Fibroblast of peridontal ligament (primary cell): ENCODE measurements around the gene ZDHHC22.

Source experiments
- DNase-seq: peaks from one replicate; pipeline ENCODE4 v3.0.0-alpha.2; 2010; ENCODE audit errors: extremely low read depth

Gene ZDHHC22

DNA sequence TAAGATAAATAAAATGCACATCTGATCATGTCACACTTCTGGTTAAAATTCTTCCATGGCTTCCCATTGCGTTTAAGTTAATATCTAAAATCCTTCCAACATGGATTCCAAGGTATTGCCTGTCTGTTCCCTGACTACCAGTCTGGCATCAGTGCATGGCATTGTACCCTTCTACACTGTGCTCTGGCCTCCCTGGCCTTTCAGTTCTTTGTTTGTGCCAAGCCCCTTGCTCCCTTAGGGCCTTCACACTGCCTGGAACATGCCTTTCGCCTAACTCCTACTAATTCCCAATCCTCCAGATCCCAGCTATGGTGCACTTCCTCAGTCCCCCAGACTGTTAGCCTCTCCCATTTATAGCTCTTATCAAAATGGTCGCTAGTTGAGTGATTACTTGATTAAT is 37.2 kb downstream of the ZDHHC22 start:
- no peak for DNase-seq

DNA sequence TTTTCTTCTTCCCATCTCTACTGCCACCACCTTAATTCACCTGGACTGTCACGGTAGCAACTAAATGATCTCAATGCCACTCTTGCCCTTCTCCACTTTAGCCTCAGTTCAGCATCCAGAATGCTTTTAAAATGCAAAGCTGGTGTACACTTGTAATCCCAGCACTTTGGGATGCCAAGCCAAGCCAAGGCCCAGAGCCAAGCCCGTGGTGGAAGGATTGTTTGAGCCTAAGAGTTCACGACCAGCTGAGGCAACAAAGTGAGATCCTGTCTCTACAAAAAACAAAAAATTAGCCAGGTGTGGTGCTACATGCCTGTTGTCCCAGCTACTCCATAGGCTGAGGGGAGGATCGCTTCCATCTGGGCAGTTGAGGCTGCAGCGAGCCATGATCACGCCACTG is 37.6 kb downstream of the ZDHHC22 start:
- no peak for DNase-seq

DNA sequence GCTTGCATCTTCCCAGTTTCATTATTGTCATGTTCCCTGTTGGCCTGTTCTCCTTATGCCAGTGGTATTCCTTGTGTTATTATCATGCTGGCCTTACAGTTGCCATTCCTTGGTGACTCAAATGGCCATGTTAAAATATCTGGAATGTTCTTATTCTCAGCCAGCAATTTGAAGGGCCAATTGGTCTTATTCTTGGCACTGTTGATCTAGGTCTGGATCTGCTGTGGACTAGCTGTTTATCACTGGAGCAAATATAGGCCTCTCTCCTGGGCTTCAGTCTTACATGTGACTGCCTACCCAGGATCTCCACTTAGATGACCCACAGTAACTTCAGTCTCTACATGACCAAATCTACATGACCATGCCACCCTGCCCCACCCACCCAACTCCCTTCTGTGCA is 38.1 kb downstream of the ZDHHC22 start:
- no peak for DNase-seq

DNA sequence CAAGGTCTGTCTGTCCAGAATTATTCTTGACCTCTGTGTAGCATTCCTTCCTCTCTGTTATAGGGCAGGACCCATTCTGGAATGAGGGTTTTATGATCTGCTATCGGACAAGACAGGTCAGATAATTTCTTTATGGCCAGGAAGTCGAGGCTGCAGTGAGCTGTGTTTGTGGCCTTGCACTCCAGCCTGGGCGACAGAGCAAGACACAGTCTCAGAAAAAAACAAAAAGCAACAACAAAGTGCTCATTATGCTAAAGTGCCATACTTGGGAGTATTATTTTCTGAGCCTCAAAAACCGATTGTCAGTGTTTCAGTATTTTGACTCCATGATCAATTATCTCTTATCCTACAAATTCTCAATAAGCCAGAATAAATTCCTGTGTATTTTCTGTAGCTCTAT is 39.4 kb downstream of the ZDHHC22 start:
- DNase-seq, result no peak

DNA sequence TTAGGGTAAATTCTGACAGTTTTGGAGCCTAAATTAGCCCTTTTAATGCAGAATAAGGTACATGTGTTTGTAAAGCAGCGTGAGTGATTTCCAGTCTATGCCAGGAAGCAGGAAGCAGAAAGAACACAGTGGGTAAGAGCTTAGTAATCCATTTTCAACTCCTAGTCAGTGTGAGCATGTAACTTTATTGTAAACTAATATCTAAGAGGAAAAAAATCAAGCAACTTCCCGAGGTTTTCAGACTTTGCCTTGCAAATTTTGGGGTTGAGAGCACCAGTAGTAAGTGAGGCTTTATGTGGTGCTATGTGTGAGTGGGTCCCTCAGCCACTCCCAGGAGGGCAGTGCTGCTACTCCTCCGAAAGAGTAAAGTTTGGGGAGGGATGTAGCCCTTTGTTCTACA is 40.6 kb downstream of the ZDHHC22 start:
- DNase-seq, result no peak

DNA sequence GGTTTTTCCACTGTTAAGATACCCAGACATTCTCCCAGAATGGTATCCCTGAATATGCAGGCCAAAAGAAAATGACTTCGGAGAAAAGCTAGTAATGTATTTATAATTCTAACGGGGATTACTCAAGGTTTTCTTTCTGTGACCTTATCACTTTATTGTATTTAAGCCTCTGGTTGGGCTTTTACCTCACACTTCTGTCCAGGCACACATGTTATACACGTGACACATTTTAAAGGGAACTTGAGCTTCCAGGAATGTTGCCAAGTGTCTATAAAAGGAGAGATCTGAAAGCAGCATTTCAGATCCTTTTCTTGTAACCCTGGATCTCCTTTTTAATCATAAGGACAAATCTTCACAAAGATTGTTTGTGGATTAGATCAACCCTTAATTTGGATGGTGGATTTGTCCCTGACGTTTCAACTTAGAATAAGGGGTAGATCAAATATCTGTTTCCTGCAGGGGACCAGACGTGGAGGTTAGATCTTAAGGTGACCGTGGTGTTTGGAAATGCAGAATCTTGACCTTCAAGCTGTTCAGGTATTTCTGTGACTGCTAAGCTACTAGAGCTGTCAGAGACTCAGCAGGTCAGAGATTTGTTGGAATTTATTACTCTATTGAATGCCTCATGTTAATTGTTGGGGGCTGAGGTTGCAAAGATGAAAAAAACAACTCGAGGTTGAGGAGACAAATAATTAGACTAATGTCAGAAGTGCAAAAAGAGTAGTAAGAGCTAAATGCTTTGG is 42.0 kb downstream of the ZDHHC22 start:
- DNase-seq, result peak; percentile 84

DNA sequence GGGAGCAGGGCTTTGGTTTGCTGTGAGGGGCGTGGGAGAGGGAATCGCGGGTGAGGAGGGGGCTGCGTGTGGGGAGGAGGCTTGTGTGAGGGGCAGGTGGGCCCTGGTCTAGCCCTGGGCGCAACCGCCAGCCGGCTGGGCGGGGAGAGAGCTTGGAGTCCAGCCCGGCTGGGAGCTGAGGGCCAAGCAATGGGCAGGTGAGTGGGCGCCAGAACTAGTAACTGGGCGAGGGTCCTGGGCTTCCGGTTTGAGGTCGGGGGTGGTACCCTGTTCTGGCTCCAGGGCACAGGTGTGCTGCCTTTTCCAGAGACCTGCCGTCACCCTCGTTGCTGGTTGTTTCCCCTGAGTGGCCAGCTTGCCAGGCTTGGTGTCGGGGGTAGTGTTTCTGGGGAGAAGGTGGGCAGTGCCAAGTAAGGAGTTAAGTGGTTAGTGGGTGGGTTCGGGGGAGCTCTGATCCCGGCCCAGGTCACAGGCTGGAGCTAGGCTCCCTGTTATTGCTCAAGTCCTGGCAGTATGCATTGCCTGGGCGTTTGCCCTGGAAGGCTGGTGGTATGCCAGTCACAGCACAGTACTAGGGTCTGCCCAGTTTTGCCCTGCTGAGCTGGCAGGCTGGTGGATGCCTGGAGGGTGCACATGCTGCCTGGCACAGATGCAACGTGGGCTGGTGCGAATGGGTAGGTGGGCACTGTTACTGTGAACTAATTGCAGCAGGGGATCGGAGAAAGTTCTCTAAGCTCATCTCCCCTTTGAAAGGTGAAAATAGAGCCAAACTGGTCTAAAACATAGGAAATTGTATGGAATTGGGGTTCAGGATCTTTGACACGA is 42.9 kb downstream of the ZDHHC22 start:
- no peak for DNase-seq

DNA sequence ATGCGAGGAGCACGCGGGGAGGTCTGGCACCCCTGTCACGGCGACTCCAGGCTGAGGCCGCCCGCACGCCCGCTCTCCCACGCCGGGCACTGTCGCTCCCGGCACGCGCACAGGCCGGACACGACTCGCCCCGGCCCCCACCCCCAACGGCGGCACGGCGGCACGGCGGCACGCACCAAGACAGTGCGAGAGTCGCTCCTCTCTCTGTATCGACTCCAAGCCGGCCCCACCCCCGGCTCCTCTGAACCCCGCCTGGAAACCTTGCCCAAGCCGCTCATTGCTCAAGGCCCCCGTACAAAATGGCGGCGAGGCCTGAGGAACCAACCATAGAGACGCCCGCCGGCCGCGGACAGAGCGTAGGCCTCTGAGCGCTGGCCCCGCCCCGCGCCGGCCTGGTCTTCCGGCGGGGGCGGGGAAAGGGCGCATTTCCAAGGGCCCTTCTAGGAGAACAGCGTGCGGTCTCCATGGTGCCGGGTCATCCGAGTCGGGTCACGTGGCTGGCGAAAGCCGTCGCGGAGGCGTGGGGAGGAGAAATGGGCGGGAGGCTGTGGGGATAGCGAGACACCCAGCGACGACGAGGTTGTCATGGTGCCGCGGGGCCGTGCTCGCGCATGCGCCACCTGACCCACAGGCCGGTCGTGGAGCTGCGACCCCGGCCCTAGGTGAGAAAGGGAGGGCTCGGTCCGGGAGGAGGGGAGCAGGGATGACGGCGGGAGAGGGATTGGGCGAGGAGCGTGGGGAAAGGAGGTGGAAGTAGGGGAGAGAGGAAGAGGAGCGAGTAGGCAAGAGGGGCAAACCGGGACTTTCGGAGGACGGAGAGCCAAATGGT is 43.7 kb downstream of the ZDHHC22 start, which contains the start of gene CIPC:
Gene CIPC (plus strand): TSS at position 559 of the 829 bp plus-strand sequence. CDS start 7,451 bp downstream, outside the sequence.
- DNase-seq, result peak; percentile 98

DNA sequence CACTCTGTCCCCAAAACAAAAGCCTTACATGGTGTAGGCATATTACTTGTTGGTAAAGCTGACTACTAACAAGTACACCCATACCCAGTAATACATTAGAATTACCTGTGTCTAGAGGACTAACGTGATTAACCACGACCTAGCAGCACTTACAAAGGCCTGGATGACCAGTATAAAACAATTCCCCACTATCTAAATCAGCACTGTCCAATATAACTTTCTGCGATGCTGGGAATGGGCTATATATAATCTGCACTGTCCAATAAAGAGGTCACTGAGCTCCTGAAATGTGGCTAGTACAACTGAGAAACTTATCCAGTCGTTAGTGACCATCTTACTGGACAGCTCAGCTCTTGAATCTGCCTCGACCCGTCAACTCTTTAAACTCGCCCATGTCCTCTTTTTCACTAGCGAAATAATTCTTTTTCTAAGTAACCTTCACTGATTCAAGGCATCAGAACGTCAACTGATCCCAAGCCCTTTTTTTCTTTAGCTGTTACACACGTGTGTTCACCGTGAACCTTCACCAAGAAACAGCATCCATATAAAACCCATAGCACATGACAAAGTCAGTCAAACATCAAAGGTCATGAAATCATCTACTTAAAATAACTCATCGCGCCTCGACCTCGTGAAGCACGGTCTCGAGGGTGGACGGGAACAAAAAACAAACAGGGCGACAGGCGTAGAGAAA is 44.4 kb downstream of the ZDHHC22 start:
- DNase-seq, result peak; percentile 54

DNA sequence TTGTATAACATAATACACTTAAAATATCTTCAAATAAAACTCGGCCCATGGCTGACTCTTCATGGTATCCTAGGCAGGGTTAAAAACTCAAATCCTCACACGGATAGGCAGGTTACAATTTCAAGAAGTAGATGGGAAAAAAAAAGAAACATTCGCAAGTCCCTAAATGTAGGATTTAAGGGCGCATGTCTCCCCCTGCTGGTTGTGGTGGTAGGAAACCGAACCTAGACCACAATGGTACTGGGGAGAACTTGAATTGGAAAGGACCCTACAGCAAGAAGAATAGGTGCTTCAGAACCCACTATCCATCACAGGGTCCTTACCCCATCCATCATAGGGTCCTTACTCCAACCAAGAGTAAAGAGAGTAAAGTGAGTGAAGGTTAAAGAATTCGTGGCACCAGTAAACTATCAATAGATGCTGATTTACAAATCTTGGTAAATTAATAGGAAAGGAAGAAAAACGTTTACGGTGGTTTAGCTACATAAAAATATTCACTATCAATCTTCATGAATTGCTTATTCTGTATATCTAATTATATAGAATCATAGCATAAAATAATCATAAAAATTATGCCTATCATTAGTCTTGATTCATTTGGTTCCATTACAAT is 46.8 kb downstream of the ZDHHC22 start:
- DNase-seq, result peak; percentile 81

DNA sequence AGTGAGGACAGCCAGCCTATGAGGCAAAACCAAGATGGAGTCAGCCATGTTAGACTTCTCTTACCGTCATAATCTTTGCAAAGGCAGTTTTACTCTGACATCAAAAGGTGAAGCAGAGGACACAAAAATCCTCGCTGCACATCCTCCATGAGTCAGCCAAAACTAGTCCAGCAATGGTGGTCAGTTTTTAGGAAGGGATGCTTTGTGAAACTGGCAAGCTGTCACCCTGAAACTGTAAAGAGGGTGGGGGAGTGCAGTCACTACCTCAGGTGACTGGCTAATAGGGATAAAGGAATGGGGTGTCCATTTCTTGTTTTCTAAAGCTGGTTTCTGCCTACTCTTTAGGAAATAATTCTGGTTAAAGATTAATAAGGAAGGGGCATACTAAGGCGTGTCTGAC is 48.9 kb downstream of the ZDHHC22 start:
- no peak for DNase-seq

DNA sequence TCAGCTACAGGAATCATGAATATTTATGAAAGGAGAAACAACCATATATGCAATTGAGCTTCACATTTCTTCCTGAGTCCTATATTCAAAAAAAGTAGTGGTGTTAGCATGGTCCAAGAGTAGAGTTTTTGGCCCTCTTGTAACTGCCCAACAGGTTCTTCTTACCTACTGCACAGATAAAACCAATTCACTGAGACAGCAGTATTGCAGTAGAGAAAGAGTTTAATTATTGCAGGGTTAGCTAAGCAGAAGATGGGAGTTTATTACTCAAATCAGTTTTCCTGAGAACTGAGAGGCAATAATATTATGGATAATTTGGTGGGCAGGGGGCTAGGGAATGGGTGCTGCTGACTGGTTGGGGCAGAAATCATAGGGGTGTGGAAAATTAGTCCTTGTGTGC is 50.1 kb downstream of the ZDHHC22 start:
- DNase-seq, result no peak

DNA sequence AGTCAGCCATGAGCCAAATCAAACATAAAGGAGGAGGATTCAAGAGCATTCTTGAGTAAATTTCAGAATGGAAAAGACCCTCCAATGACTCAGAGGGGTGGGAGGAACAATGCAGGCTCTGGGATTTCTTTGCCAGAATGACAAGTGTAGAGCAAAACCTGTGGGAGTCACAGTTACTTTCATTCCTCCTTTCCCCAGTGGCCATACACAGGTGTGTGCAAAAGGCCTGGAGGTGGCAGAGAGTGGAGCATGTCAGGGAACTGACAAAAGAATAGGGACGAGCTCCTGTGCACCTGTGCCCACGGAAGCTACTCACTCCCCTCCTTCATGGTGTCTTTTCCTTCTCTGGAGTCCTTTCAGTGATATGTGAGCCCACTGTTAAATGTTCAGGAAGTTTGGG is 52.9 kb downstream of the ZDHHC22 start:
- DNase-seq, result no peak

DNA sequence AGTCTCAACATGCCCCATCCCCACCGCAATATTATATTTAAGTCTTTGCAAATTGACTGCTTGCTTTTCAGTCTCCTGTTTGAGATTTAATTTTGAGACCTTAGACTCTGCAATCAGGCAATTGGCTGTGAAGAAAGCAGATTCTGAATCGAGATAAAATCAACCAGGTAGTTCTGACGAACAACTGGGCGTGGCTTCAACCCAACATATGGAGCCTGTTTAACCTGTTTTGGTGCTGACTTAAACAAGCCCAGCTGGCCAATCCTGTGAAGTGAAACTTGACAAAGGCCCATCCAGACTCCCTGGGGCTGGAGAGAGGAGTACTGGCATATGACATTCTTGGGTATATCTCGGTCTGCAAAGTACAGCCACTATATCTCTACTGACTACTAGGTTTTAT is 53.4 kb downstream of the ZDHHC22 start:
- DNase-seq, result no peak

DNA sequence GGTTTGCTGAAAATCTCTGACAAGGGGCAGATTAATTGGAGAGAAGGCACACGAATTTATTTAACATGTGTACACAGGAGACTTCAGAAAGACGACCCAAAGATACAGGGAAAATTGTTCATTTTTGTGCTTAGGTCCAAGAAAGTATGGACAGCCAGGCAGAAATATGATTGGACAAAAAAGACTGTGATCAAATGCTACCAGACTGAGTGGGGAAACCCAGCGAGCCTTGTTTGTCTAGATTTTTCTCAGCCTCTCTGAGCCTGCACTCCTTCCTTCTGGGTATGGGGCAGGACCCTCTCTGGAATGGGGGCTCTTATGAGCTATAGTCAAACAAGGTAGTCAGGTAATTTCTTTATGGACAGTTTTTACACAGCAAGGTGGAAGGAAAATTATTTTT is 54.0 kb downstream of the ZDHHC22 start:
- DNase-seq, result no peak

DNA sequence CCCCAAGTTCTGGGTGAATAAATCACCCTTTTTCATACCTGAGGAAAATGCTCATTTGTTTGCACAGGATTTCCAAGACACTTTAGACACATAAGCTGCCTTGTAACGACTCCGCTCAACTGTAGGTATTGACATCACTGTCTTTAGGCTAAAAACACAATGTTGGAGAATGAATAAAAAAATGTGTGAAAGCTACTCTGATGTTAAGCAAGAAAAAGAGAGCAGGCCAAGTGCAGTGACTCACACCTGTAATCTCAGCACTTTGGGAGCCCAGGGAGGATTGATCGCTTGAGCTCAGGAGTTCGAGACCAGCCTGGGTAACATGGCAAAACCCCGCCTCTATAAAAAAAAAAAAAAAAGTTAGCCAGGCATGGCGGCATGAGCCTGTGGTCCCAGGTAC is 54.6 kb downstream of the ZDHHC22 start:
- no peak for DNase-seq

DNA sequence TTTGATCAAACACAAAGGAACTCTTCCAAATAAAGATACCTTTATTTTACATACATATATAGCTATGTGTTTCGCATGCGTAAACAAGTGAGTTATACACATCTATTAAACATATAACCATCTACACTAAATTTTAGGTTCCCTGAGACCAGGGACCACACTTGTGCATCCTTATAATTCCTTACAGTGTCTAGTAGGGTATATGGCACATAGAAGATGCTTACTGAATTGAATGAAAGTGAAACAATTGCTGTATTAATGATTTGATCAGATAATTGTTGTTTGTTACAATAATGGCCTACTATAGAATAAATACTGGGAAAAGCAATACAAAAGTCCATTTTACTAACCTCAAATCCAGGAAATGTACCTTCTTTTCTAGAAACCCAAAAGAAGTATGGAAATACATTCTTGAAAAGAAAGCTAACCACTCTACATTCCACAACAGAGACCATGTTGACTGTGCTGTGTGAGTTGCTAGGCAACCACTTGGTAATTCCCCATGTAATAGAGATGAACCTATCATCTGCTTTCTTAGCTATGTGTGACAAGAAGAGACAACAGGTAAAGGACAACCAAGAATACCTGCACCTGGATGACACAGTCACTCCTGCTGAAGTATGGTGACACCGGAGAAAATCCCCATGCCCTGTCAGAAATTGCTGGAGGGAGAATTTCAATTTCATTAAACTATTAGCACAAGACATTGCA is 55.4 kb downstream of the ZDHHC22 start:
- no peak for DNase-seq

DNA sequence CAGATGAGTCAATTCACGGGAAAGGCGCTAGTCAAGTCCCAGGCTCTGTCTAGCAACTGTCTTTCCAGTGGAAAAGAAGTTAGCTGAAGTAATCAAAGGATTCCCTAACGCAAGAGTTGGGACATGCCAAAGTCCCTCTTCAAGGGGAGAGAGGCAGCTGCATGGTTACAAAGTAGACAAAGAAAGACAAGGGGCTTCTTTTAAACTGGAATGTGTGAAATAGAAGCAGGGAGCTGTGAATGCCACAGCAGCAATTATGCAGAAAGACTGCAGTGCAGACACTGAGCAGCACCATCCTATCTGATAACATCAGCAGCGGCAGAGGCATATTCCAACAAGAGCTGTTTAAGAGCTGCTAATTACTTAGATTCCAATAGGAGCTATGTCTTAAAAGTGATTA is 56.1 kb downstream of the ZDHHC22 start:
- no peak for DNase-seq

DNA sequence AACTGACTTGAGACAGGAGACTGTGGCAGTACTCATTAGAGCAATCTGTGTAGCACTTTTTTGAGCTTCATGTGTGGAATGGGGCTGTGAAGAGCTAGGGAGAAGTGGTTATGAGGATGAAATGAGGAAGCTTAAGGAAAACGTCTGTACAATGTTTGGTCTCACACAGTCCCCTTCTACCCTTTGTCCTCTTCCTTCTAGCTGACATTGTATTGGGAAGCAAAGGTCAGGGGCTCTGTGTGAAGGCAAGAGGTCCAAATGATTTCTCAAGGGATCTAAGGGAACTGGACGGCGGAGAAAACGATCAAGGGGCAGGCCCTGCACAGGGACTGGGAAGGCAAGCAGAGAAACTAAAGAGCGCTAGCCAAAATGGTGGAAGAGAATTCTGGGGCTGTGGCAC is 56.6 kb downstream of the ZDHHC22 start:
- DNase-seq, result no peak

DNA sequence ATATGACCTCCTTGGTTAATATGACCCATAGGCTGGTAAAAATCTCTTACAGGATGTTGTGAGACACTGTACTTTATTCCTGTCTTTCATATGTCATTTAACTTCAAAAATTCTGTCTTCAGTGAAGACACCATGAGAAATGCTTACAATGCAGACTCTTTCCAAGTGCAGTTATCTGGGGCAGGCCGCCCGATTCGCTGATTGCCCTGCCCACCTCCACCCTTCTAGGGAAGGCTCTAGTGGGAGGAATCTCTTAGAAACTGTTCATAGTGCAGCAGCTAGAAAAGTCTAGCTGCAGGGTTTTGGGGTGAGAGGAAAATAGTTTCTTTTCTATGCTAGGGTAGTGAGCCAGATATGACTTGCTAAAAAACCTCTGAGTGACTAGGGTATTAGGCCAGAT is 58.5 kb downstream of the ZDHHC22 start:
- no peak for DNase-seq

DNA sequence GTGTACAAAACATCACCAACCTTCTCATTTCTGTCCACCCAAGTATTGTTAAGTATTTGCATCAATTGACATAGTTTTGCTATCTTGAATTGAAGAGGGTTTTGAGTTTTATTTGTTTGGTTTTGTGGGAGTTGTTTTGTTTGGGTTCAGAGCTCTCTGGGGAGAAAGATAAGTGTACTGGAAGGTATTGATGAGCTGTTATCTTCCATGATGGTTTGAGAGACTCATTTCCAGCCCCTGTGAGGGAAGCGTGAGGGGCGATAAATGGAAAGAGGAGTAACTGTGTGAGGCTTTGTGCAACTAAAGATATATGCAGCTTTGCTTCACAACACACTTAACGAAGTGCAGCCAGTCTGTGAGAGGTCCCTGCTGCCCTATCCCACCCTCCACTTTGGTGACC is 59.2 kb downstream of the ZDHHC22 start:
- no peak for DNase-seq
